GM23338 (cell line): ENCODE results near the gene PHTF2. TPM values are rescaled to one million over a fixed set of nuclear protein-coding genes. Genes with fewer than 3 reads are reported as not detected.

Source experiments
- ATAC-seq: fragments of 200-7000 bp; cut with Tn5 transposase; 3 replicates; pipeline ENCODE4 v1.9.1; 2020
- DNase-seq: peaks from one replicate; pipeline ENCODE4 v3.0.0-alpha.2; 2015; ENCODE audit warnings: low spot score
- H2AFZ ChIP-seq: fragments of 200-600 bp; sonication (generic); 2 replicates; pipeline ENCODE4 v1.8.0; 2016; ENCODE audit warnings: antibody characterized with exemption, mild to moderate bottlenecking, moderate library complexity
- H3F3A ChIP-seq: fragments of 200-600 bp; sonication (generic); replicated peaks from 2 replicates; pipeline ENCODE4 v1.8.0; 2017; ENCODE audit warnings: antibody characterized with exemption, mixed run types, low read depth
- H3K27ac ChIP-seq: fragments of 200-600 bp; sonication (generic); 2 replicates; pipeline ENCODE4 v1.6.1; 2016; ENCODE audit warnings: low read depth
- H3K27me3 ChIP-seq: fragments of 200-600 bp; sonication (generic); 2 replicates; pipeline ENCODE4 v1.8.0; 2016; ENCODE audit warnings: mild to moderate bottlenecking, mixed run types, moderate library complexity; ENCODE audit not compliant: insufficient read depth
- H3K36me3 ChIP-seq: fragments of 200-600 bp; sonication (generic); 2 replicates; pipeline ENCODE4 v1.8.0; 2016; ENCODE audit warnings: mild to moderate bottlenecking; ENCODE audit not compliant: insufficient read depth
- H3K4me1 ChIP-seq: fragments of 200-600 bp; sonication (generic); 2 replicates; pipeline ENCODE4 v1.8.0; 2016; ENCODE audit warnings: mild to moderate bottlenecking, moderate library complexity; ENCODE audit not compliant: insufficient read depth
- H3K4me2 ChIP-seq: fragments of 200-600 bp; sonication (generic); 2 replicates; pipeline ENCODE4 v1.7.1; 2017; ENCODE audit warnings: mixed run types
- H3K4me3 ChIP-seq: fragments of 200-600 bp; sonication (generic); 2 replicates; pipeline ENCODE4 v1.6.1; 2016; ENCODE audit warnings: mixed run types
- H3K79me2 ChIP-seq: fragments of 200-600 bp; sonication (generic); replicated peaks from 2 replicates; pipeline ENCODE4 v1.8.0; 2017; ENCODE audit warnings: mild to moderate bottlenecking; ENCODE audit not compliant: insufficient read depth
- H3K9me2 ChIP-seq: fragments of 200-600 bp; sonication (generic); 2 replicates; pipeline ENCODE4 v1.8.0; 2017; ENCODE audit not compliant: insufficient read depth
- H4K20me1 ChIP-seq: fragments of 200-600 bp; sonication (generic); replicated peaks from 2 replicates; pipeline ENCODE4 v1.8.0; 2017; ENCODE audit warnings: mild to moderate bottlenecking; ENCODE audit not compliant: insufficient read depth
- H3K27ac Mint-ChIP-seq: 2 replicates; pipeline ENCODE4 v1.8.0; 2020; ENCODE audit warnings: inconsistent platforms, mild to moderate bottlenecking, moderate library complexity, mixed read lengths
- H3K27me3 Mint-ChIP-seq: 3 replicates; pipeline ENCODE4 v1.8.0; 2022; ENCODE audit warnings: low read depth, mild to moderate bottlenecking, moderate library complexity, mixed read lengths, inconsistent platforms; ENCODE audit not compliant: insufficient read depth, poor library complexity
- H3K36me3 Mint-ChIP-seq: 3 replicates; pipeline ENCODE4 v1.8.0; 2021; ENCODE audit warnings: low read depth, mild to moderate bottlenecking, inconsistent platforms, moderate library complexity, mixed read lengths
- H3K4me1 Mint-ChIP-seq: 3 replicates; pipeline ENCODE4 v1.8.0; 2020; ENCODE audit warnings: mild to moderate bottlenecking, inconsistent platforms, mixed read lengths
- H3K4me3 Mint-ChIP-seq: 3 replicates; pipeline ENCODE4 v1.8.0; 2021; ENCODE audit warnings: moderate library complexity, mild to moderate bottlenecking, inconsistent platforms, mixed read lengths
- H3K9me3 Mint-ChIP-seq: 3 replicates; pipeline ENCODE4 v1.8.0; 2020; ENCODE audit warnings: moderate library complexity, mild to moderate bottlenecking, inconsistent platforms, mixed read lengths
- CREB1 ChIP-seq: fragments of 250-450 bp; sonication (Bioruptor Pico); IDR thresholded peaks from 2 replicates; pipeline ENCODE4 v1.5.0; 2020; ENCODE audit warnings: low read depth, mild to moderate bottlenecking, moderate library complexity
- CTCF ChIP-seq, 2 experiments: fragments of 200-600 bp in 1 of 2; sonication (generic) in 1 of 2; conservative IDR thresholded peaks; 2 replicates each; pipeline versions ENCODE4 v1.5.1 to v1.6.1; 2016 to 2017; ENCODE audit warnings: antibody characterized with exemption in 2 of 2, low read depth in 2 of 2, mild to moderate bottlenecking in 2 of 2, moderate library complexity in 1 of 2
- EZH2 ChIP-seq: fragments of 200-600 bp; sonication (generic); IDR thresholded peaks from one replicate; pipeline ENCODE4 v1.8.0; 2017; ENCODE audit warnings: antibody characterized with exemption, mild to moderate bottlenecking, low read depth; ENCODE audit not compliant: unreplicated experiment
- JUNB ChIP-seq: IDR thresholded peaks from one replicate; pipeline ENCODE4 v1.6.1; 2016; ENCODE audit warnings: antibody characterized with exemption; ENCODE audit not compliant: unreplicated experiment
- NANOG ChIP-seq: IDR thresholded peaks from 2 replicates; pipeline ENCODE4 v1.6.1; 2016; ENCODE audit warnings: antibody characterized with exemption, borderline replicate concordance
- STAT1 ChIP-seq: IDR thresholded peaks from one replicate; pipeline ENCODE4 v1.6.1; 2016; ENCODE audit warnings: antibody characterized with exemption; ENCODE audit not compliant: unreplicated experiment
- ZNF114 ChIP-seq: fragments of 250-450 bp; sonication (Bioruptor Pico); IDR thresholded peaks from 2 replicates; pipeline ENCODE4 v1.5.0; 2020; ENCODE audit warnings: mild to moderate bottlenecking, moderate library complexity
- ZNF331 ChIP-seq: fragments of 250-450 bp; sonication (Bioruptor Pico); IDR thresholded peaks from 2 replicates; pipeline ENCODE4 v1.5.0; 2020; ENCODE audit warnings: low read depth, mild to moderate bottlenecking, moderate library complexity
- polyA plus RNA-seq: library from polyadenylated mRNA; unstranded; fragments of >200 nt; fragmentation: Nextera tagmentation; extraction: Ambion mirVana; gene quantifications from 2 replicates; pipeline ENCODE4 v1.2.1, GENCODE V29; 2016
- total RNA-seq: library from RNA; depleted of rRNA; stranded (reverse); fragments of >200 nt; shearing (Covaris generic); gene quantifications from 2 replicates; pipeline ENCODE4 v1.2.3, GENCODE V29; 2014
- TF ChIP-seq, protein P1 (sequence below): IDR thresholded peaks from one replicate; pipeline ENCODE4 v1.6.1; 2018; ENCODE audit warnings: antibody characterized with exemption; ENCODE audit not compliant: unreplicated experiment
- TF ChIP-seq, protein P2 (sequence below): IDR thresholded peaks from 2 replicates; pipeline ENCODE4 v1.6.1; 2016; ENCODE audit warnings: antibody characterized with exemption

Gene PHTF2
- total and polyA plus RNA-seq, 2 experiments from 2014 or later, result 14.6 to 24.1 TPM

- TF ChIP-seq, protein P1, sequence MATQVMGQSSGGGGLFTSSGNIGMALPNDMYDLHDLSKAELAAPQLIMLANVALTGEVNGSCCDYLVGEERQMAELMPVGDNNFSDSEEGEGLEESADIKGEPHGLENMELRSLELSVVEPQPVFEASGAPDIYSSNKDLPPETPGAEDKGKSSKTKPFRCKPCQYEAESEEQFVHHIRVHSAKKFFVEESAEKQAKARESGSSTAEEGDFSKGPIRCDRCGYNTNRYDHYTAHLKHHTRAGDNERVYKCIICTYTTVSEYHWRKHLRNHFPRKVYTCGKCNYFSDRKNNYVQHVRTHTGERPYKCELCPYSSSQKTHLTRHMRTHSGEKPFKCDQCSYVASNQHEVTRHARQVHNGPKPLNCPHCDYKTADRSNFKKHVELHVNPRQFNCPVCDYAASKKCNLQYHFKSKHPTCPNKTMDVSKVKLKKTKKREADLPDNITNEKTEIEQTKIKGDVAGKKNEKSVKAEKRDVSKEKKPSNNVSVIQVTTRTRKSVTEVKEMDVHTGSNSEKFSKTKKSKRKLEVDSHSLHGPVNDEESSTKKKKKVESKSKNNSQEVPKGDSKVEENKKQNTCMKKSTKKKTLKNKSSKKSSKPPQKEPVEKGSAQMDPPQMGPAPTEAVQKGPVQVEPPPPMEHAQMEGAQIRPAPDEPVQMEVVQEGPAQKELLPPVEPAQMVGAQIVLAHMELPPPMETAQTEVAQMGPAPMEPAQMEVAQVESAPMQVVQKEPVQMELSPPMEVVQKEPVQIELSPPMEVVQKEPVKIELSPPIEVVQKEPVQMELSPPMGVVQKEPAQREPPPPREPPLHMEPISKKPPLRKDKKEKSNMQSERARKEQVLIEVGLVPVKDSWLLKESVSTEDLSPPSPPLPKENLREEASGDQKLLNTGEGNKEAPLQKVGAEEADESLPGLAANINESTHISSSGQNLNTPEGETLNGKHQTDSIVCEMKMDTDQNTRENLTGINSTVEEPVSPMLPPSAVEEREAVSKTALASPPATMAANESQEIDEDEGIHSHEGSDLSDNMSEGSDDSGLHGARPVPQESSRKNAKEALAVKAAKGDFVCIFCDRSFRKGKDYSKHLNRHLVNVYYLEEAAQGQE, result no peak
- TF ChIP-seq JUNB, result no peak
- TF ChIP-seq CTCF (conservative IDR thresholded peaks at IDR 0.05; ENCODE audit: low read depth in 2 of 2), result no peak
- no peak for TF ChIP-seq ZNF331
- TF ChIP-seq ZNF114, result no peak
Observed at GRCh38 chr7:77771901-77772300, 26.7 kb upstream of the PHTF2 start (continued).

DNA sequence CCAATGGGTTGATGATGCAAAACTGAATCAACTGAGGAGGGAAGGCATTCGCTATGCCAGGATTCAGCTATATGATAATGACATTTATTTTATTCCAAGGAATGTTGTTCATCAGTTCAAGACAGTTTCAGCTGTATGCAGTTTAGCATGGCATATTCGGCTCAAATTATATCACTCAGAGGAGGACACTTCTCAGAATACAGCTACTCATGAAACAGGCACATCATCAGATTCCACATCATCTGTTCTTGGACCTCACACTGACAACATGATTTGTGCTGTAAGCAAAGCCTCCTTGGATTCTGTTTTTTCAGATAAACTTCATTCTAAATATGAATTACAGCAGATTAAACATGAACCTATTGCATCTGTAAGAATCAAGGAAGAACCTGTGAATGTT lies 20.0 kb upstream of the PHTF2 start:
- Mint-ChIP-seq H3K4me3 (no peak overlapping the region), H3K36me3 (peaks cover 36% of the 10 kb centered on the region; the same call in 2 of the 3 replicates), H3K27ac (no peak overlapping the region), H3K9me3 (no peaks in the 10 kb centered on the region), H3K27me3 (no peaks in the 10 kb centered on the region), H3K4me1 (no peaks in the 10 kb centered on the region)
- no peak overlapping the region for H3K4me3 ChIP-seq
- DNase-seq (no peak), ATAC-seq (no peak)
- H3K4me2 ChIP-seq, result no peak overlapping the region
- H3K27me3 ChIP-seq, result no peaks in the 10 kb centered on the region
- no peaks in the 10 kb centered on the region for H3F3A ChIP-seq
- no peaks in the 10 kb centered on the region for H3K79me2 ChIP-seq
- no peaks in the 10 kb centered on the region for H3K36me3 ChIP-seq
- no peaks in the 10 kb centered on the region for H4K20me1 ChIP-seq
- no peak overlapping the region for H3K27ac ChIP-seq
- no peaks in the 10 kb centered on the region for H3K9me2 ChIP-seq
- no peak overlapping the region for H2AFZ ChIP-seq
- no peaks in the 10 kb centered on the region for H3K4me1 ChIP-seq
- TF ChIP-seq CTCF (conservative IDR thresholded peaks at IDR 0.05; ENCODE audit: low read depth in 2 of 2), result no peak
- no peak for TF ChIP-seq ZNF331
- TF ChIP-seq, protein P2, sequence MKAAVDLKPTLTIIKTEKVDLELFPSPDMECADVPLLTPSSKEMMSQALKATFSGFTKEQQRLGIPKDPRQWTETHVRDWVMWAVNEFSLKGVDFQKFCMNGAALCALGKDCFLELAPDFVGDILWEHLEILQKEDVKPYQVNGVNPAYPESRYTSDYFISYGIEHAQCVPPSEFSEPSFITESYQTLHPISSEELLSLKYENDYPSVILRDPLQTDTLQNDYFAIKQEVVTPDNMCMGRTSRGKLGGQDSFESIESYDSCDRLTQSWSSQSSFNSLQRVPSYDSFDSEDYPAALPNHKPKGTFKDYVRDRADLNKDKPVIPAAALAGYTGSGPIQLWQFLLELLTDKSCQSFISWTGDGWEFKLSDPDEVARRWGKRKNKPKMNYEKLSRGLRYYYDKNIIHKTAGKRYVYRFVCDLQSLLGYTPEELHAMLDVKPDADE, result no peak
- TF ChIP-seq NANOG, result no peak
- no peak for TF ChIP-seq EZH2
- no peak for TF ChIP-seq ZNF114
- TF ChIP-seq CREB1 (CRISPR knock-in tag), result no peak
- TF ChIP-seq STAT1, result no peak
